ENCODE data around the gene EEF2KMT. TPM values are rescaled to one million over a fixed set of nuclear protein-coding genes. Genes with fewer than 3 reads are reported as not detected.

The EEF2KMT gene
- total and polyA plus RNA-seq, 2 of the 4 experiments (the other 2 are of a cell fraction), result 14.1 to 19.0 TPM

- peaks cover 4 to 38% of the 10 kb centered on the region in 2 experiments; a peak in 3 of 4 replicates for H3K79me1 ChIP-seq (ENCODE audit: low read depth in 1 of 2, low read length in 2 of 2)
- peak overlapping the region; percentile 6; the same call in 1 of the 2 replicates for H3K27ac ChIP-seq (ENCODE audit: insufficient read depth, low read length)
- H3K27me3 ChIP-seq (ENCODE audit: control insufficient read depth, insufficient read depth, low read length), result peaks cover 2% of the 10 kb centered on the region; the same call in 1 of the 2 replicates
- H4K5ac ChIP-seq (ENCODE audit: low read depth, low read length), result peak overlapping the region; percentile 99
- in situ Hi-C loops (cut with MboI; ENCODE audit: low sequenced_read_pairs) (no loop called here), intact Hi-C loops (cut with micrococcal nuclease) (no loop called here), dilution Hi-C loops (cut with HindIII; ENCODE audit: low sequenced_read_pairs, unreplicated experiment) (no loop called here)
- no peak overlapping the region for H2AK9ac ChIP-seq (replicated peaks; ENCODE audit: low read depth, low read length, poor library complexity)
- H4K20me1 ChIP-seq (ENCODE audit: insufficient read depth, low read length), result no peaks in the 10 kb centered on the region
- H2BK20ac ChIP-seq (ENCODE audit: low read depth, low read length), result no peak overlapping the region
- H3K36me3 ChIP-seq (ENCODE audit: control insufficient read depth, insufficient read depth, low read length), result peaks cover 12% of the 10 kb centered on the region
- H2BK5ac ChIP-seq (ENCODE audit: low read depth, low read length, poor library complexity, severe bottlenecking), result peak overlapping the region; percentile 47
- WGBS, 2 experiments (ENCODE audit: extremely low coverage in 2 of 2, insufficient read length in 1 of 2), result no CpG with 5 or more reads among the region's 7 CpGs
- peaks cover 9% of the 10 kb centered on the region for H3K9me1 ChIP-seq (ENCODE audit: insufficient read depth, low read length)
- peak overlapping the region; percentile 60 for H4K91ac ChIP-seq (ENCODE audit: insufficient read depth, low read depth, low read length)
- H2BK15ac ChIP-seq (ENCODE audit: low read depth, low read length), result no peak overlapping the region
- DNase-seq (no peak), ATAC-seq (ENCODE audit: low read depth) (no peak)
- no peak overlapping the region; the same call in 1 of the 2 replicates for H3K9ac ChIP-seq (ENCODE audit: low read depth, low read length)
- TF ChIP-seq MAZ (IDR thresholded peaks at IDR 0.05; ENCODE audit: borderline replicate concordance, low read depth, low read length), result no peak
- TF ChIP-seq BHLHE40 (IDR thresholded peaks at IDR 0.05; ENCODE audit: low read depth, low read length), result no peak
- TF ChIP-seq RFX5 (IDR thresholded peaks at IDR 0.05; ENCODE audit: low read depth, low read length), result no peak
- TF ChIP-seq MAFK (IDR thresholded peaks at IDR 0.05; ENCODE audit: low read depth, low read length), result no peak
- TF ChIP-seq NFE2L2 (IDR thresholded peaks at IDR 0.05; ENCODE audit: low read depth, low read length), result no peak
- TF ChIP-seq MXI1 (IDR thresholded peaks at IDR 0.05; ENCODE audit: borderline replicate concordance, low read depth, low read length), result no peak
- TF ChIP-seq CEBPB (IDR thresholded peaks at IDR 0.05; ENCODE audit: low read depth, low read length), result no peak
- peak overlapping the region; percentile 98 to 99 for H4K8ac ChIP-seq (ENCODE audit: low read depth in 2 of 2, low read length in 2 of 2)
- peak overlapping the region; percentile 22; the same call in 1 of the 2 replicates for H3K56ac ChIP-seq (ENCODE audit: extremely low read depth, insufficient read depth, low read length)
- BruUV-seq (replicated peaks), result no TSS peak
- H2AK5ac ChIP-seq (ENCODE audit: low read depth, low read length), result no peak overlapping the region
- peak overlapping the region; percentile 47; the same call in 1 of the 2 replicates for H3K4ac ChIP-seq (ENCODE audit: low read depth, low read length)
- peak overlapping the region; percentile 44 for H2BK120ac ChIP-seq (ENCODE audit: low read depth, low read length)
- H3K4me2 ChIP-seq (ENCODE audit: low read depth, low read length), result peak overlapping the region; percentile 70
- no peak overlapping the region for H3K18ac ChIP-seq (ENCODE audit: low read depth, low read length)
- peak overlapping the region; percentile 79 for H3K14ac ChIP-seq (replicated peaks; ENCODE audit: low read depth, low read length)
- ChIA-PET CTCF (no interaction called here), POLR2A (ENCODE audit: unreplicated experiment) (no interaction called here)
- H3K4me1 ChIP-seq (ENCODE audit: control insufficient read depth, insufficient read depth, low read length), result peaks cover 3% of the 10 kb centered on the region; the same call in 1 of the 2 replicates
- peak overlapping the region; percentile 99 for H2AFZ ChIP-seq (replicated peaks; ENCODE audit: low read length, poor library complexity)
- peak overlapping the region; percentile 79; the same call in 1 of the 2 replicates for H3K4me3 ChIP-seq (ENCODE audit: insufficient read depth, low read depth, low read length)
- H3K23ac ChIP-seq (ENCODE audit: low read depth, low read length), result no peak overlapping the region
- H3K9me3 ChIP-seq (ENCODE audit: control insufficient read depth, insufficient read depth, low read length), result no peaks in the 10 kb centered on the region
These were observed 26.3 kb downstream of the EEF2KMT start for GRCh38 chr16:5071341-5071680.
